HCEC 1CT (cell line): ENCODE results near the gene CLTA.
"Not testable (repeated sequence)": the region's sequence is repeated elsewhere in the genome, so short reads cannot be mapped to it uniquely, and the experiment has no call there.

Experiments
- DNase-seq: peaks from one replicate; pipeline ENCODE4 v3.0.0-alpha.2; 2017

CLTA gene

GRCh38 chr9:36158917-36159316, 31.8 kb upstream of the CLTA start:
- no peak for DNase-seq

- DNase-seq: not testable (repeated sequence)
Measured at GRCh38 chr9:36159509-36159908, 31.2 kb upstream of the CLTA start.

- DNase-seq: not testable (repeated sequence)
Measured at GRCh38 chr9:36160126-36160525, 30.6 kb upstream of the CLTA start.

- DNase-seq: peak; percentile 41
Measured at GRCh38 chr9:36161187-36161586, 29.5 kb upstream of the CLTA start.

GRCh38 chr9:36162211-36162738, 28.4 kb upstream of the CLTA start:
- DNase-seq: no peak

- DNase-seq: peak; percentile 22
Measured at GRCh38 chr9:36163049-36163785, 27.5 kb upstream of the CLTA start.

GRCh38 chr9:36163786-36164170, 26.9 kb upstream of the CLTA start:
- DNase-seq: peak; percentile 47

- no peak for DNase-seq
Measured at GRCh38 chr9:36164372-36164771, 26.3 kb upstream of the CLTA start.

- no peak for DNase-seq
Measured at GRCh38 chr9:36164989-36165388, 25.7 kb upstream of the CLTA start.

- no peak for DNase-seq
Measured at GRCh38 chr9:36165826-36166167, 24.9 kb upstream of the CLTA start.

- peak; percentile 78 for DNase-seq
Measured at GRCh38 chr9:36166168-36166927, 24.4 kb upstream of the CLTA start.

- DNase-seq: no peak
Measured at GRCh38 chr9:36169166-36169565, 21.6 kb upstream of the CLTA start, which contains the start of gene CCIN. Gene CCIN, plus strand, starts transcription at chr9:36169388. Its CDS starts 115 bp downstream, at chr9:36169503.

GRCh38 chr9:36169708-36170107, 21.0 kb upstream of the CLTA start:
- no peak for DNase-seq

GRCh38 chr9:36170531-36170930, 20.2 kb upstream of the CLTA start:
- no peak for DNase-seq

- DNase-seq: no peak
Measured at GRCh38 chr9:36173861-36174260, 16.9 kb upstream of the CLTA start.

GRCh38 chr9:36174271-36174670, 16.4 kb upstream of the CLTA start:
- no peak for DNase-seq

- DNase-seq: no peak
Measured at GRCh38 chr9:36174731-36175130, 16.0 kb upstream of the CLTA start.

- not testable (repeated sequence) for DNase-seq
Measured at GRCh38 chr9:36175209-36175608, 15.5 kb upstream of the CLTA start.

GRCh38 chr9:36176496-36176895, 14.2 kb upstream of the CLTA start:
- DNase-seq: not testable (repeated sequence)

GRCh38 chr9:36177571-36177970, 13.2 kb upstream of the CLTA start:
- no peak for DNase-seq

- DNase-seq: not testable (repeated sequence)
Measured at GRCh38 chr9:36180243-36180642, 10.5 kb upstream of the CLTA start.

- DNase-seq: peak; percentile 88
Measured at GRCh38 chr9:36187414-36187813, 3.3 kb upstream of the CLTA start.

GRCh38 chr9:36188212-36188611, 2.5 kb upstream of the CLTA start:
- no peak for DNase-seq

- no peak for DNase-seq
Measured at GRCh38 chr9:36189976-36190375, 745 bp upstream of the CLTA start.
